Calu3 (cell line): ENCODE results near the gene BCL2L11. TPM values are rescaled to one million over a fixed set of nuclear protein-coding genes. Genes with fewer than 3 reads are reported as not detected.

Source experiments
- BruUV-seq: library from RNA; stranded (reverse); fragments of 400-500 nt; replicated peaks from 2 replicates; lab custom pipeline; 2021; lab: Mats Ljungman, UMichigan
- CTCF ChIA-PET: fragments of 300-600 bp; sonication (Branson Sonifier 250); formaldehyde crosslinking; loops from one replicate; lab custom pipeline; 2022; ENCODE audit warnings: antibody characterized with exemption; lab: Charles Lee
- DNase-seq: peaks from one replicate; pipeline ENCODE4 v3.0.0; 2022
- H3K27ac Mint-ChIP-seq: one replicate; pipeline ENCODE4 v1.8.0; 2022; ENCODE audit warnings: mixed read lengths; ENCODE audit not compliant: unreplicated experiment
- H3K27me3 Mint-ChIP-seq: one replicate; pipeline ENCODE4 v1.8.0; 2022; ENCODE audit warnings: mixed read lengths; ENCODE audit not compliant: unreplicated experiment
- H3K36me3 Mint-ChIP-seq: one replicate; pipeline ENCODE4 v1.8.0; 2022; ENCODE audit warnings: mild to moderate bottlenecking, moderate library complexity, mixed read lengths; ENCODE audit not compliant: insufficient read depth, unreplicated experiment
- H3K4me1 Mint-ChIP-seq: one replicate; pipeline ENCODE4 v1.8.0; 2022; ENCODE audit warnings: mild to moderate bottlenecking, low read depth, mixed read lengths; ENCODE audit not compliant: unreplicated experiment
- H3K4me3 Mint-ChIP-seq: one replicate; pipeline ENCODE4 v1.8.0; 2022; ENCODE audit warnings: mild to moderate bottlenecking, low read depth, moderate library complexity, mixed read lengths; ENCODE audit not compliant: unreplicated experiment
- H3K9me3 Mint-ChIP-seq: one replicate; pipeline ENCODE4 v1.8.0; 2022; ENCODE audit warnings: low read depth, mixed read lengths; ENCODE audit not compliant: unreplicated experiment
- CTCF ChIP-seq: fragments of 200-600 bp; IDR thresholded peaks from one replicate; pipeline ENCODE4 v1.8.0; 2022; ENCODE audit warnings: antibody characterized with exemption; ENCODE audit not compliant: unreplicated experiment
- intact Hi-C: fragments of 100-400 bp; cut with micrococcal nuclease; formaldehyde crosslinking; loops from one replicate; pipeline ENCODE4 v1.10.0; 2022; ENCODE audit not compliant: unreplicated experiment
- total RNA-seq: library from RNA; stranded (reverse); gene quantifications from 2 replicates; pipeline ENCODE4 v1.2.3, GENCODE V29; 2022

BCL2L11 gene
- total RNA-seq, 1 experiment from 2014 or later = 18.4 TPM

DNA sequence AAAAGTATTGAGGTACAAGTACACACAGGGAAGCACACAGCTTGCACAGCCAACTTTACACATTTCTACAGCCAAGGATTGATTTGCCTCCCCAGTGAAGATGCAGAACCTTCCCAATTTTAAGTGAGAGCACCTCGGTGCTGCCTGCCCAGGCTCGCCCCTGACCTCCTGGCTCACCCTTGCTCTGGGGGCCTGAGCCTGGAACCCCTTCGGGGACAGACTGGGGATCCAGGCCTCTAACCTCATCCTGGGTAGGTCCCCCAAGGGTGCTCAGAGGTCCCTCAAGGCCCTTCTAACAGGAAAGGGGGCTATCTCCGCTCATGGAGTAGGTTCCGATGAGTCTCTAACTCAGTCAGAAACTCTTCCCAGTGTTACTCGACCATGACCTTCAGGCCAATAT is 53.1 kb downstream of the BCL2L11 start:
- TF ChIP-seq CTCF = no peak
- no peak overlapping the region for H3K27ac Mint-ChIP-seq
- no peaks in the 10 kb centered on the region for H3K9me3 Mint-ChIP-seq
- intact Hi-C loops = no loop called here
- no peak for DNase-seq
- H3K36me3 Mint-ChIP-seq = no peaks in the 10 kb centered on the region
- H3K4me1 Mint-ChIP-seq = peaks cover 15% of the 10 kb centered on the region
- BruUV-seq = no TSS peak
- peaks cover 8% of the 10 kb centered on the region for H3K27me3 Mint-ChIP-seq
- CTCF ChIA-PET = interaction anchor here (0.7 kb wide), 1 partner anchor 12 kb away, joined by 3 read pairs; no protein-coding TSS in a partner anchor
- H3K4me3 Mint-ChIP-seq = no peak overlapping the region

- H3K27me3 Mint-ChIP-seq = peaks cover 8% of the 10 kb centered on the region
- intact Hi-C loops = no loop called here
- CTCF ChIA-PET = no interaction called here
- no peaks in the 10 kb centered on the region for H3K9me3 Mint-ChIP-seq
- TF ChIP-seq CTCF = no peak
- no peak for DNase-seq
- H3K4me3 Mint-ChIP-seq = no peak overlapping the region
- no peaks in the 10 kb centered on the region for H3K36me3 Mint-ChIP-seq
- BruUV-seq = no TSS peak
- peaks cover 10% of the 10 kb centered on the region for H3K4me1 Mint-ChIP-seq
- no peak overlapping the region for H3K27ac Mint-ChIP-seq
Observed at GRCh38 chr2:111175615-111176014, 54.9 kb downstream of the BCL2L11 start.

GRCh38 chr2:111176388-111176787 is 55.7 kb downstream of the BCL2L11 start:
- no peaks in the 10 kb centered on the region for H3K36me3 Mint-ChIP-seq
- DNase-seq = no peak
- H3K4me3 Mint-ChIP-seq = no peak overlapping the region
- H3K27ac Mint-ChIP-seq = no peak overlapping the region
- CTCF ChIA-PET = no interaction called here
- no peak for TF ChIP-seq CTCF
- H3K9me3 Mint-ChIP-seq = no peaks in the 10 kb centered on the region
- peaks cover 6% of the 10 kb centered on the region for H3K4me1 Mint-ChIP-seq
- H3K27me3 Mint-ChIP-seq = peaks cover 8% of the 10 kb centered on the region
- intact Hi-C loops = no loop called here
- BruUV-seq = no TSS peak

DNA sequence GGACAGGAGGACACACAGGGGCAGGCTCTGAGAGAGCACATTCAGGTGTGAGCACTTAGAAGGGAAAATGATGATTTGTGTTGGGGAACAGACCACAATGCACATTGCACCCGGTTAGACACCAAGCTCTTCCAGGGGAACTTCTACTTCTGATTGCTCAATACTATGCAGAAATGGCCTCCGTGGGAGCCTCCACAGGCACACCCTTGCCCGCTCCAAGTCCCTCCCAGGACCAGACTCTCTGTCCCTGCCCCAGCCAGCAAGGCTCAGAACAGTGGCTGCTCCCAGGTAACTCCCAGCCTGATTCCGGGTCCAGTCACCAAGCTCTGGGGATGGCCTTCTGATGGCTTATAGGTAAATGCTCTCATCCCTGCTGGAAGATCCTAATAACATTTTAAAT is 56.2 kb downstream of the BCL2L11 start:
- Mint-ChIP-seq H3K27me3 (peaks cover 8% of the 10 kb centered on the region), H3K4me3 (no peak overlapping the region), H3K4me1 (peaks cover 2% of the 10 kb centered on the region), H3K36me3 (no peaks in the 10 kb centered on the region), H3K27ac (no peak overlapping the region), H3K9me3 (no peaks in the 10 kb centered on the region)
- CTCF ChIA-PET = no interaction called here
- intact Hi-C loops = no loop called here
- no peak for TF ChIP-seq CTCF
- no peak for DNase-seq
- BruUV-seq = no TSS peak
